HepG2 (cell line): ENCODE measurements around the gene MUC6. TPM values are rescaled to one million over a fixed set of nuclear protein-coding genes. Genes with fewer than 3 reads are reported as not detected.

ENCODE experiments used
- DNMT1 ChIP-seq: sonication (generic); formaldehyde crosslinking; IDR thresholded peaks from 2 replicates; pipeline ENCODE4 v1.5.1; 2020; ENCODE audit warnings: mild to moderate bottlenecking, missing genetic modification reagents
- ERF ChIP-seq: IDR thresholded peaks from 2 replicates; pipeline ENCODE4 v1.6.1; 2018; ENCODE audit warnings: missing biosample characterization, missing genetic modification reagents
- ZBTB7A ChIP-seq: sonication (generic); formaldehyde crosslinking; IDR thresholded peaks from 2 replicates; pipeline ENCODE4 v1.8.0; 2022; ENCODE audit warnings: mild to moderate bottlenecking, missing genetic modification reagents
- polyA plus RNA-seq, 8 experiments: library from polyadenylated mRNA; depleted of rRNA in 3 of 8; stranded (reverse) in 7 of 8; unstranded in 1 of 8; fragments of >200 nt; fragmentation: Illumina TruSeq in 4 of 8; extraction: Trizol in 4 of 8; gene quantifications; 2 replicates each; pipeline versions ENCODE4 v1.2.1 to v1.2.3, GENCODE V29; 2011 to 2016; ENCODE audit warnings: low read depth in 4 of 8, missing spikeins in 1 of 8, mixed read lengths in 1 of 8; ENCODE audit not compliant: insufficient read depth in 1 of 8
- total RNA-seq, 5 experiments: library from RNA; depleted of rRNA; stranded (reverse); fragments of >200 nt; fragmentation: Illumina TruSeq; extraction: Trizol; gene quantifications; 2 replicates each; pipeline ENCODE4 v1.2.3, GENCODE V29; 2016; ENCODE audit warnings: low read depth in 1 of 5
- TF ChIP-seq, protein P1 (sequence below): sonication (generic); formaldehyde crosslinking; IDR thresholded peaks from 2 replicates; pipeline ENCODE4 v1.4.0; 2020; ENCODE audit warnings: mild to moderate bottlenecking, missing genetic modification reagents

MUC6 gene
- total and polyA plus RNA-seq, 2 of the 13 experiments (the other 11 are each of a cell fraction or from before 2014, with no cell fraction given) = not detected

DNA sequence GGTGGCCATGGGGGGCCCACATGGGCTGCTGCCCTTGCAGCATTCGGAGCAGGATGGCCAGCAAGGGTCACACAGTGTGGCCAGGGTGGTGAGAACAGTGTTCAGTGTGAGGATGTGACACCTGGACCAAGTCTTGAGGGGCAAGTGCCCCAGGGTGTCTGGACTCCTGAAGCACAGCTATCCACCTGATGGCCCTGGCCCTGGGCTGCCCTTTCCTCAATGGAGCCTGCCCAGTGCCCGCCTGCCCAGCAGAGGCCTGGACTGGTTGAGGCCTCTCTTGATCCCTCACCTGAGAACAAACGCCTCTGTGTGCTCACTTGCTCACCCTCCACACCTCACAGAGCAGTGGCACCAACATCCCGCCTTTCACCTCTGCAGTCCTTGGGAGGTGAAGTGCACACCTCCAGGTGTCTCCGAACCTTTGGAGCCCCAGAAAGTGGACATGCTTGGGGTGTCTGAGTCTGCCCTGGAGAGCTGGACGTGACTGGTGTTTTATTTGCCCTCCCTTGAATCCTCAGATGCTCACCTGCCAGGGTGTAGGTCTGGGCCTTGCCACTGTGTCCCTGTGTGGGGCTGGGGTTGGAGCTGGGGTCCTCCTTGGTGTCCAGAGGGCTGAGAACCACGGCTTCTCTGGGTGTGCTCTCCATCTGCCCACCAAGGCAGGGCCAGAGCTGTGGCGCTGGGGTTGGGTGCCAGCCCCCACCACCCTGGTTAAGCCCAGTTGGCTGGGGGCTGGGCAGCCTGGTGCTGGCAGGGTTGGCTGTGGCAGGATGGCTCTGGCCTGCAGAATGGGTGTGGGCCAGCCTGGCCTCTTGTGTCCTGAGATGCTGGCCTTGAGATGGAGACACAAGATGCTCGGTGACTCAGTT, 34.3 kb upstream of the MUC6 start (continued):
- TF ChIP-seq, protein P1, sequence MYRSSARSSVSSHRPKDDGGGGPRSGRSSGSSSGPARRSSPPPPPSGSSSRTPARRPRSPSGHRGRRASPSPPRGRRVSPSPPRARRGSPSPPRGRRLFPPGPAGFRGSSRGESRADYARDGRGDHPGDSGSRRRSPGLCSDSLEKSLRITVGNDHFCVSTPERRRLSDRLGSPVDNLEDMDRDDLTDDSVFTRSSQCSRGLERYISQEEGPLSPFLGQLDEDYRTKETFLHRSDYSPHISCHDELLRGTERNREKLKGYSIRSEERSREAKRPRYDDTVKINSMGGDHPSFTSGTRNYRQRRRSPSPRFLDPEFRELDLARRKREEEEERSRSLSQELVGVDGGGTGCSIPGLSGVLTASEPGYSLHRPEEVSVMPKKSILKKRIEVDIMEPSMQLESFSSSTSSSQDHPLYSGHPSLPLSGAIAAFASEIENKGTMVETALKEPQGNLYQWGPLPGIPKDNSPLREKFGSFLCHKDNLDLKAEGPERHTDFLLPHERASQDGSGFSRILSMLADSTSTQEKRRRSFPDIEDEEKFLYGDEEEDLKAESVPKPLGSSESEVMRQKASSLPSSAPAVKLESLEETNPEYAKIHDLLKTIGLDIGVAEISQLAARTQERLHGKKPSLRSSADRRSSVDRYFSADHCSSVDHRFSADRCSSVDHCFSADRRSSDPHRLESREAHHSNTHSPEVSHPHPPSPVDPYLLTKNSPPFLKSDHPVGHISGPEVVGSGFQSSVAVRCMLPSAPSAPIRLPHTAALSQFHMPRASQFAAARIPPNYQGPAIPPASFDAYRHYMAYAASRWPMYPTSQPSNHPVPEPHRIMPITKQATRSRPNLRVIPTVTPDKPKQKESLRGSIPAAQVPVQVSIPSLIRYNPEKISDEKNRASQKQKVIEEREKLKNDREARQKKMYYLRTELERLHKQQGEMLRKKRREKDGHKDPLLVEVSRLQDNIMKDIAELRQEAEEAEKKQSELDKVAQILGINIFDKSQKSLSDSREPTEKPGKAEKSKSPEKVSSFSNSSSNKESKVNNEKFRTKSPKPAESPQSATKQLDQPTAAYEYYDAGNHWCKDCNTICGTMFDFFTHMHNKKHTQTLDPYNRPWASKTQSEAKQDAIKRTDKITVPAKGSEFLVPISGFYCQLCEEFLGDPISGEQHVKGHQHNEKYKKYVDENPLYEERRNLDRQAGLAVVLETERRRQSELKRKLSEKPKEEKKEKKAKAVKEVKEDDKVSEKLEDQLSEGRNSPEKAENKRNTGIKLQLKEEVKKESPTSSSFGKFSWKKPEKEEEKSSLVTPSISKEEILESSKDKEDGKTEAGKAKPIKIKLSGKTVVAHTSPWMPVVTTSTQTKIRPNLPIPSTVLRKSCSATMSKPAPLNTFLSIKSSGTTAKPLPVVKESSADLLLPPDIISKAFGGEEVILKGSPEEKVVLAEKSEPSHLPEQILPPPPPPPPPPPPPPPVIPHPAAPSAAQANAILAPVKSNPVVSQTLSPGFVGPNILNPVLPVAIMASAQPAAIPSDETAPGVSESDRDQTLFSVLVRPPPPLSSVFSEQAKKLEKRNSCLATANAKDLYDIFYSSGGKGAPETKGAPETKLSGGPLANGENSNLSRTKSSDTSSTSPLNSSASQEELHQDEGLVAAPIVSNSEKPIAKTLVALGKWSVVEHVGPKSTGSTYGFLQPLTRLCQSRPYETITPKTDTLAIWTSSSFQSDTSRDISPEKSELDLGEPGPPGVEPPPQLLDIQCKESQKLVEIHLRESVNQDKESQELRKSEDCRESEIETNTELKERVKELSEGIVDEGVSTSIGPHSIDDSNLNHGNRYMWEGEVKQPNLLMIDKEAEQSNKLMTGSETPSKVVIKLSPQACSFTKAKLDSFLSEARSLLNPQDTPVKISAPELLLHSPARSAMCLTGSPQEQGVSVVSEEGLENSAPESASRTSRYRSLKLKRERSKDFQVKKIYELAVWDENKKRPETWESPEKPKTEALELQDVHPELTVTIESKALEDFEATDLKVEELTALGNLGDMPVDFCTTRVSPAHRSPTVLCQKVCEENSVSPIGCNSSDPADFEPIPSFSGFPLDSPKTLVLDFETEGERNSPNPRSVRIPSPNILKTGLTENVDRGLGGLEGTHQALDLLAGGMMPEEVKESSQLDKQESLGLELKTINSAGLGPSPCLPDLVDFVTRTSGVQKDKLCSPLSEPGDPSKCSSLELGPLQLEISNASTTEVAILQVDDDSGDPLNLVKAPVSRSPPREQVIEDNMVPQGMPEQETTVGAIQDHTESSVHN (CRISPR knock-in tag) = no peak
- no peak for TF ChIP-seq ERF (CRISPR knock-in tag)
- no peak for TF ChIP-seq ZBTB7A (CRISPR knock-in tag)
- TF ChIP-seq DNMT1 (CRISPR knock-in tag) = no peak
